ENCODE results near the gene MED27. TPM values are rescaled to one million over a fixed set of nuclear protein-coding genes. Genes with fewer than 3 reads are reported as not detected.

Gene MED27
- 15.4 and 17.2 TPM in 2 replicates for total RNA-seq
- polyA plus RNA-seq: 32.1 and 38.0 TPM in 2 replicates

DNA sequence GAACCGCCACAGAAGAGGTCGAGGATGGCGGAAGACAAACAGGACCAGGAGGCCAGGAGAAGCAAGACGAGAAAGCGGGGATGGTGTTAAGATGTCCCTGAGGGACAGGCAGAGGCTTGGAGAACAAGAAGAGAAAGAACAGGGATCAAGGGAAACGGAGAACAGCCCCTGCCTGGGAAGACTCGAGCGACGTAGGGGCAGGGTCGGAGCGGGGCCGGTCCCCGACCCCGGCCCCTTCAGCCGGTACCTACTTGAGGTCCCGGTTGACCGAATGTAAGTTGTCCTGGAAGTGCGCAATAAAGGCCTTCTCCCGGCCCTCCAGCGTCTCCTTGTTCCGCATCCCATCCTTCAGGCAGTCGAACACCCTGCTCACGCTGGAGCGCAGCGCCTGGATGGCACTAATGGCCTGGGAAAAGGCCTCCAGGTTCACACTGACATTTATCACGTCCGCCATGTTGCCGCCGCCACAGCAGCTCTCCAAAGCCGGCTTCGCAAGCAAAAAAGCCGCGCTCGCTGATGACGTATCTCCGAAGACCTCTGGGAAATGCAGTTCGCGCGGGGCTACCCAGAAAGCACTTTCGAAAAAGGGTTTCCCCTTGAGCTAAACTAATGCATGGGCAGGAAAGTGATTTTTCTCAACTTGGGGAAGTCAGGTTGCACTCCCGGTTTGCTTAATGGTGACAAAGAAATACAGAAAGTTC is at the start of gene MED27:
MED27 (minus strand) TSS at position 477 of the 701 bp plus-strand sequence; CDS start at position 454, 23 bp downstream.
- Histone ChIP-seq H3K27me3 (no peaks in the 10 kb centered on the region), H2AFZ (peak within 1 kb of the TSS; percentile 78), H3K79me2 (peaks cover 50% of the 10 kb centered on the region), H3K4me2 (peak within 1 kb of the TSS; percentile 91), H3K4me3 (peak within 1 kb of the TSS; percentile 88), H4K20me1 (ENCODE audit: insufficient read depth, poor library complexity, severe bottlenecking) (no peaks in the 10 kb centered on the region), H3K9me2 (replicated peaks; ENCODE audit: insufficient read depth) (no peaks in the 10 kb centered on the region), H3K4me1 (ENCODE audit: insufficient read depth) (peaks cover 8% of the 10 kb centered on the region), H3K9me3 (ENCODE audit: low read depth) (no peaks in the 10 kb centered on the region), H3K36me3 (replicated peaks; ENCODE audit: insufficient read depth, low read depth) (no peaks in the 10 kb centered on the region), H3K27ac (peak within 1 kb of the TSS; percentile 72)
- TF ChIP-seq EZH2phosphoT487 (IDR thresholded peaks at IDR 0.05; ENCODE audit: low read depth, severe bottlenecking, unreplicated experiment): no peak
- TF ChIP-seq EZH2 (IDR thresholded peaks at IDR 0.05; ENCODE audit: borderline replicate concordance): no peak
- TF ChIP-seq CTCF (IDR thresholded peaks at IDR 0.05; ENCODE audit: poor library complexity): no peak
- DNase-seq (ENCODE audit: low spot score): peak; percentile 95
- WGBS (ENCODE audit: low lambda C conversion rate, missing lambda C conversion rate): 1% methylated on average over 36 of the region's 41 CpGs

- DNase-seq (ENCODE audit: low spot score): no peak
- peaks cover 57% of the 10 kb centered on the region for H3K27me3 ChIP-seq
- no peaks in the 10 kb centered on the region for H3K79me2 ChIP-seq
- H3K4me3 ChIP-seq: no peak overlapping the region
- 80% methylated on average over 15 of the region's 15 CpGs for WGBS (ENCODE audit: low lambda C conversion rate, missing lambda C conversion rate)
- H3K9me2 ChIP-seq (replicated peaks; ENCODE audit: insufficient read depth): no peaks in the 10 kb centered on the region
- no peaks in the 10 kb centered on the region for H4K20me1 ChIP-seq (ENCODE audit: insufficient read depth, poor library complexity, severe bottlenecking)
- H3K27ac ChIP-seq: no peak overlapping the region
- TF ChIP-seq EZH2phosphoT487 (IDR thresholded peaks at IDR 0.05; ENCODE audit: low read depth, severe bottlenecking, unreplicated experiment) (no peak), CTCF (IDR thresholded peaks at IDR 0.05; ENCODE audit: poor library complexity) (no peak)
- no peak overlapping the region for H3K4me2 ChIP-seq
- H2AFZ ChIP-seq: no peak overlapping the region
- no peaks in the 10 kb centered on the region for H3K36me3 ChIP-seq (replicated peaks; ENCODE audit: insufficient read depth, low read depth)
- no peaks in the 10 kb centered on the region for H3K9me3 ChIP-seq (ENCODE audit: low read depth)
- no peaks in the 10 kb centered on the region for H3K4me1 ChIP-seq (ENCODE audit: insufficient read depth)
Measured at GRCh38 chr9:132127888-132128534, 48.3 kb upstream of the MED27 start.

GRCh38 chr9:132126680-132127236 is 47.1 kb upstream of the MED27 start:
- TF ChIP-seq EZH2 (IDR thresholded peaks at IDR 0.05; ENCODE audit: borderline replicate concordance) (no peak), CTCF (IDR thresholded peaks at IDR 0.05; ENCODE audit: poor library complexity) (no peak), EZH2phosphoT487 (IDR thresholded peaks at IDR 0.05; ENCODE audit: low read depth, severe bottlenecking, unreplicated experiment) (no peak)
- H4K20me1 ChIP-seq (ENCODE audit: insufficient read depth, poor library complexity, severe bottlenecking): no peaks in the 10 kb centered on the region
- H3K27ac ChIP-seq: no peak overlapping the region
- no peaks in the 10 kb centered on the region for H3K79me2 ChIP-seq
- no peaks in the 10 kb centered on the region for H3K9me3 ChIP-seq (ENCODE audit: low read depth)
- no peak overlapping the region for H2AFZ ChIP-seq
- H3K4me1 ChIP-seq (ENCODE audit: insufficient read depth): no peaks in the 10 kb centered on the region
- peaks cover 68% of the 10 kb centered on the region for H3K27me3 ChIP-seq
- no peaks in the 10 kb centered on the region for H3K9me2 ChIP-seq (replicated peaks; ENCODE audit: insufficient read depth)
- no peak for DNase-seq (ENCODE audit: low spot score)
- H3K36me3 ChIP-seq (replicated peaks; ENCODE audit: insufficient read depth, low read depth): no peaks in the 10 kb centered on the region
- H3K4me2 ChIP-seq: no peak overlapping the region
- 80% methylated on average over 13 of the region's 13 CpGs for WGBS (ENCODE audit: low lambda C conversion rate, missing lambda C conversion rate)
- H3K4me3 ChIP-seq: no peak overlapping the region

All from hepatocyte (in vitro differentiated cells).